ENCODE data around the gene CHRNA5.

DNA sequence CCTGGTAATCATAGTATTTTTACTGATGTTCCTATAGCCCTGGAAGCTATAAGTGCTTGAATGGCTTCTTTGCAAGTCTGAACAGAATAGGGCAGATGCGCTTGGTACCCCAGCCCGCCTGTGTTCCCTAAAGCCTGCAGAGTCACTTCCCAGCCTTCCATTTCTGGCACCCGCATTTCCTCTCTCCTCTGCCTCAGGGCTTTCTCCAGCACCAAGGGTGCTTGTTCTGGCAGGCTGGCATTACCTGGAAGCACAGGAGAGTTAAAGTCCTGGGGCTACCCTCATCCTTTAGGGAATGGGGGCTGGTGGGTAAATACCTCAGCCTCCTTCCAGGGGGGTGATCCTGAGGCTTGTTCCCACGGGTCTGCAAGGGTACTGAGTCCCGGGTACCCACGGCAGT lies 62.9 kb downstream of the CHRNA5 start:
- no peak for TF ChIP-seq POLR2AphosphoS5 (IDR thresholded peaks at IDR 0.05)
- TF ChIP-seq, protein P1, sequence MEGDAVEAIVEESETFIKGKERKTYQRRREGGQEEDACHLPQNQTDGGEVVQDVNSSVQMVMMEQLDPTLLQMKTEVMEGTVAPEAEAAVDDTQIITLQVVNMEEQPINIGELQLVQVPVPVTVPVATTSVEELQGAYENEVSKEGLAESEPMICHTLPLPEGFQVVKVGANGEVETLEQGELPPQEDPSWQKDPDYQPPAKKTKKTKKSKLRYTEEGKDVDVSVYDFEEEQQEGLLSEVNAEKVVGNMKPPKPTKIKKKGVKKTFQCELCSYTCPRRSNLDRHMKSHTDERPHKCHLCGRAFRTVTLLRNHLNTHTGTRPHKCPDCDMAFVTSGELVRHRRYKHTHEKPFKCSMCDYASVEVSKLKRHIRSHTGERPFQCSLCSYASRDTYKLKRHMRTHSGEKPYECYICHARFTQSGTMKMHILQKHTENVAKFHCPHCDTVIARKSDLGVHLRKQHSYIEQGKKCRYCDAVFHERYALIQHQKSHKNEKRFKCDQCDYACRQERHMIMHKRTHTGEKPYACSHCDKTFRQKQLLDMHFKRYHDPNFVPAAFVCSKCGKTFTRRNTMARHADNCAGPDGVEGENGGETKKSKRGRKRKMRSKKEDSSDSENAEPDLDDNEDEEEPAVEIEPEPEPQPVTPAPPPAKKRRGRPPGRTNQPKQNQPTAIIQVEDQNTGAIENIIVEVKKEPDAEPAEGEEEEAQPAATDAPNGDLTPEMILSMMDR (IDR thresholded peaks at IDR 0.05 in 8 of 11, conservative IDR thresholded peaks at IDR 0.05 in 3 of 11) = no peak
- TF ChIP-seq POLR2A (IDR thresholded peaks at IDR 0.05) = no peak

All from spleen (tissue), 7 donors.